Stimulated activated CD4-positive, alpha-beta T cell treated with anti-CD3 and anti-CD28 coated beads, Interleukin-1b, Interleukin-23, amount 100 ng/mL, for 24 hours (primary cell): ENCODE data around the gene ATF7IP.
"Not testable (repeated sequence)": the region's sequence is repeated elsewhere in the genome, so short reads cannot be mapped to it uniquely, and the experiment has no call there.

Experiments used
- DNase-seq, 4 experiments: peaks; one replicate each; pipeline ENCODE4 v3.0.0-alpha.2; 2020; ENCODE audit warnings: low read depth in 4 of 4, low spot score in 1 of 4

ATF7IP gene

DNA sequence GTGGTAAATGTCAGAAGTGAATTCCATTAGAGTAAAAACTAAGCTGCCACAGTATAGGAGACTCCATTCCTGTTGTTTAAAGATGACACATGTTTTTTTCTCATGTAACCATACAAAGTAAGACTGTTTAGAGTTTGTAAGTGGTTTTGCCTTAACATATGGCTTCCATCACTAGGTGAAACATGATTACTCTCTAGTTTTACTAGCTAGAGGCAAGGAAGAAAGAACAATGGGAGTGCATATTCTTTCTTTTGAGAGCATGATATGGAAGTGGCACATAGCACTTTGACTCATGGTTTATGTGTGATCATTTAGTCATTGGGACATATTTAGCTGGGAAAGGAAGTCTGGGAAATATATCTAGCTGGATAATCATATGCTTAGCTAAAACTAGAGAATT lies 7.7 kb downstream of the ATF7IP start:
- DNase-seq: no peak

DNA sequence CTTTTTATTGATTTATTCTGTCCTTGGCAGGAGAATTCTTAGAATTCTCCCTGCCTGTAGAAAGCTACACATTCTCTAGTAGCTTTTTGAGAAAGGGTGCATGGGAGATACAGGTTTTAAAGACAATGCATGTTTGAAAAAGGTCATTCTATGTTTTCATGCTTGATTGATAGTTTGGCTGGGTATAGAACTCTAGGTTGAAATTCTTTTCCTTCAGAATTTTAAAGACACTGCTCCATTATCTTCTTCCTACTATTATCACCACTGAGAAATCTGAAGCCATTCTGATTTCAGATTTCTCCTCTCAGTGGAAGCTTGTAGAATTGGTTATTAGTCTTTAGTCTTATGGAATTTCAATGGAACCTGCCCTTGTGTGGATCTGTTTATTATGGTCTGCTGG lies 14.0 kb downstream of the ATF7IP start:
- DNase-seq: no peak

DNA sequence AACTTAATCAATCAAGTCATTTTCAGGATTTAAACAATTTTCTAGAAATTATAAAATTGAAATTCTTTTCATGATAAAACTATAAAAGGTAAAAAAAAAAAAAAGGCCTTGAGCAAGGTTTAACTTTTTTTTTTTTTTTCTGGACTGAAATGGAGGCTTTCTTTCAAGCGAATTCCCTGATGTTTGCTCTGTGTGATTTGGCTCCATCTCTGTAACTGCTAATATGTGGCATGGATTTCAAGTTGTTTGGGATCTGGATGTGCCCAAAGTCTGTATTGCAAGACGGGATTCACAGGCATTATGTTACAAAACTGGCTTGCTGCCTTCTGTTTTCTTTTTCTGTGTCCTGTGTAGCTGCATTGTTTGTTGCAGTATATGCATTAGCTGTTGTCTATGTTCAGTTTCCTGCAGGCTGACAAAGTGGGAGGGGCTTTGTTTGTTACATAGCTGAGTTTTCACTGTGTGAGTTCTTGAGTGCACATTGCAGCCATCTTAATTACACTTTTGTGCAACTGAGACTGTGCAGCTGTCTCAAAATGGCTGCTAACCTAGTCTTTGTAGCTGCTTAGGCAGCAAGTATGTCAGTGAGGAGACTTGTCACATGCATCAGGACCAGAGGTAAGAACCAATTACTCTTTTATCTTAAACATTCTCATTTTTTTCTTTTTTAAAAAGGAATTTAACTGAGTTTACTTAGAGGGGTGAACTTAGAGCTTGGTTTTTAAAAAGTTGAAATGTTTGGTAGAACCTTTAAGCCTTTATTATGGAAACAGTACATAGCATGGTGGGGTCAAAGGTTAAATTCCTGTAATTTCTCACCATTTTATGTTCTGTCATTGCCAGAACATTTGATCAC lies 19.5 kb downstream of the ATF7IP start:
- peak in 2 of 4 experiments; percentile 15 to 42 for DNase-seq

DNA sequence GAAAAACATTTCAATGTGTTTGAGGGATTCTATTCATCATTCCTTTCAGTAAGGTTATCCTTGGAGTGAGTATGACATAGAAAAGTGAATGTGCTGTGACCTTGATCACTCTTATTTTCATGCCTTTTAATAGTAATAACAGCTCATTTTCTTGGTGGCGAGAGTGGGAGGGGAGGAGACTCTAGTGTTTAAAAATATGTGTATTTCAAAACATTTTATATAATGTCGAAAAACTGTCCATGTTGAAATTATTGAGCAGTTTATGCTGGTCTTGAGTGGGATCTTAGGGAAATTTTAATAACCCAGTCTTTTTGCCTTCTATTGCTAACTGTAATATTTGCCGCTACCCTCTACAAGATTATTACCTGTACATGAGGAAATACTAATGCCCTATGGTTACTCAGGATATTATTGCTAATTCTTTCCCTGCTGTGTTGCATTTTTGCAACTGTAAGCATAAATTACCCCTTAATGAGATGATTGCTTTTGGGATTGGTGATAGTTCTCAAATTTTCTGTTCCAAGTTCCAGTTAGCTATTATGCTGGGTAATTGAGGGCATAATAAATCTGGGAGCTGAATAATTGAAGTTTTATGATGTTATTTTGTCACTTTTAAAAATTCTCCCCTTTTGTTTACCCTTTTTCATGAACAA lies 21.9 kb downstream of the ATF7IP start:
- no peak for DNase-seq

DNA sequence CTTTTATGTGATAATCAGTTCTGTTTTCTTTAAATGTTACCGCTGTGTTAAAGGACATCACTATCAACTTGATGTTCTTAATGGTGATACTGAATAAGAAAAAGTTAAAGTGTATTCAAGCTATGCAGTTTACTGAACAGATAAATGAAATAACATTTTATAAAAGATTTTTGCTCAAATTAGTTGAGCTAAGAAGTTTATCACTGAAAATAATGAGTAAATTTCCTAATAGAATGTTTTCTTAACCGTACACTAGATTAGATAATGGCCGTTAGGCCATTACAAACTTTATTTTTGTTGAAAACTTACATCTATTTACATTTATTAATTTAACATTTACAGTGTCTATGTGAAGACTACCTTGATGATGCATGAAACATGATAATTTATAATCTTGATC lies 25.0 kb downstream of the ATF7IP start:
- DNase-seq: no peak

DNA sequence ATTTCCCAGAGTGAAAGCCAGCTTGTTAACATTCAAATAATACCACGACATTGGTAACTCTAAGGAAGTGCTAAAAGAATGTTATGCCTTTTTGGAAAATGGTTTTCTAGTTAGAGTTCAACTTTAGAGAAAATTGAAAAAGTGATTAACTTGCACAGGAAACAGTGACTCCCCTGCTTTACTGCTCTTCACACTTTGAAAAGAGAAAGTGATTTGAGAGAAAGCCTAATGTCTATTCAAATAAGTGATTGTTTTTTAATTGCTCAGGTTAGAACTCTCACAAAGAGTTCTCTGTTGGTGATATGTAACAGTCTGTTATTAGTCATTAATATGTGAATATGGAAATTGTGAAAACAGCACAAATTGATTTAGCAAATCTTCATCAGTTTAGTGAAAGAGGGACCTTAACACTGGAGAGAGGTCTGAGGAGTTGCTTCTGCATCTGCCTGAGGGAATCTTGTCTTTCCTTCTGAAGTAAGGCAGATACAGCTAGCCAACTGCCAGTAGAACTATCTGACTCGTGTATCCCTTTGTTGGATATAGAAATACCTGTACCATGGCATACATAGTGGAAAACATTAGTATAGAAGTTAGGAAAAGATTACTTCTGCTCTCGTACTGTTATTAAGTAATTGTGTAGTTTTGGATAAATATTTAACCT lies 25.5 kb downstream of the ATF7IP start:
- DNase-seq: no peak

DNA sequence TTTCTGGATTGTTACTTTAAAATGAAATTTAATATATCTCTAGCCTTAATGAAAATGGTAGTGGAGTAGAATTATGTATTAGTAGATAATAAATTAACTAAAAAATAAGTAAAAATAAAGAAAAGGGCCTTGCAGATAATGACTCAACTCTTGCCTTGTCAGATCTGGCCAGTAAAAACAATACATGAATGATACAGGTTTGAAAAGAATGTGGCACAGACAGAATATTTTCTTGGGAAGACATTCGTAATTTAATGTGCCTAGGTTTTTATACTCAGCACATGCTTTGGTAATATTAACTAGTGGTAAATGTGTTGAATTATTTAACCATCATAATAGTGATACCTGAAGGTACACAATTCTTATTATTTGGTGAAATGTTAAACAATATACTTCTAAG lies 28.3 kb downstream of the ATF7IP start:
- DNase-seq: no peak

DNA sequence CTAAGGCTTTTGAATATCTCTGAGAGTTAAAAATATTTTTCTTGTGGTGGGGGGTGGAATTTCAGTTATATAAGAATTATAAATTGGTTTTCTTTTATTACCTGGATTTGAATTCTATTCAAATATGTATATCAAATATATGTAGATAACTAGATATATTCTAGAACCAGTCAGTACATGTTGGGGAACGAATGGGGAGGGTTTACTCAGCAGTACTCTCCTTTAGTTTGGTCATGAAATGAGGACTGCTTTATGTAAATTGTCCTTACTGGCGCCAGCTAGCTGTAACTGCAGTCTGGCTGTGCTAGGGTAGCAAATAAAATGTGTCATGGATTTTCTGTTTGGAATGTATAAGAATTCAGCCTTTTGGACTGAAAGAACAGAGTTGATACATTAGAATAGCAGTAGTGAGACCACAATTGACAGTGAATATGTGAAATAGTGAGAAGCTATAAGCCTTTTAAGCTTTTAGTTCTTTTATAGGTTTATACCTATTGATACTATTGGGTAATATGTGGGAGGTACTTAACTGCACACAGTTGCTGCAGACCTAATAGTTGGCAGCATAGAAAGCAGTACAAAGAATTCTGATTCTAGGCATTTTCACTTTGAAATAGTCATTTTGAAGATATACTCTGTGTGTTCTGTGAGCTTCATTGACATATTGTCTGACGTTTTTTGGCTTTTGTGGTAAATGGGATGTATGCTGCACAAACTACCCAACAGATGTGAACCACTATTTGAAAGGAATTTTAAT lies 29.0 kb downstream of the ATF7IP start:
- peak in 1 of 4 experiments; percentile 11 for DNase-seq

DNA sequence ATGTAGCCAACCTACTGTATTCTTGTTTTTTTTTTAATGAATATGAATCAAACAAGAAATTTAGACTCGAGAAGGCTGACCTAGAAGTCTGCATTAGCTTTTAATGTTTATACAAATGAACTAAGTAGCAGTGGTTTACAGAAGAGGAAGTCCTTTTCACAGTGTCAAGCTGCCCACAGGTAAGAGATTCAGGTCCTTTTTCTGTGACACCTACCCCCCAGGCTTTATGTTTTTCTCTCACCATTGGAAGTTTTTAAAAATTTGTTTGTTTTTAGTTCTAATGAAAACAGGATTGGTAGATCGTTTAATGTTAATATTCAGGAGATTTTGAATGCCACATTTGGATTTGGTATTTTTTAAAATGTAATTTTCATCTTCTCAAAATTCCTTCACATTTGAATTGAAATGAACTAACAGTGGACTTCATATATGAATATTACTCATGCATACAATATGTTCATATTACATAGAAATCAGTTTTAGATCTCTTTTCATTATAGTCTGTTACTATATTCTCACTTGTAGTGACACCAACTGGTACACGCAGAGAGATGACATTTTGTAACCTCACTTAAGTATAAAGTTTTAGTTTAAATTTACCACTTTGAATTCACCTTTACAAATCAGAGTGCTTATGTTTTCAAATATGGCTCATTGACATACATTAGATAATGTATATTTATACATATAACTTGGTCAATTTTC lies 29.7 kb downstream of the ATF7IP start:
- no peak for DNase-seq

DNA sequence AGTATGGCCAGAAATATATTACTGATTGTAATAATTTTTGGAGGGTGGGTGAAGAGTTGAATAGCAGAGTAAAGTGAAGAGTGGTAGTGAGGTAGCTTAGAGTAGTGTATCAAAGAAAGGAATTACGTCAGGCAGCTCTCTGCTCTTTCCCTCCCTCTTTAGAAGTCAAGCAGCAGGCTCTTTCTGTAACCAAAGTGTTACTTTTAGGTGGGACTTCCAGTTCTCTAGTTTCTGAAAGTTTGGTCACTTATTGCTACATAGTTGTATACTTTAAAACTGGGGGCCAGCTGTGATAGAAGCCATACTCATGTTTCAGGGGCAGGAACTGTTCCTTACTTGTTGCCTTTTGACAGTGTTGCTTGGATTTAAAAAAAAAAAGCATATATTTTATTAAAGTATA lies 30.6 kb downstream of the ATF7IP start:
- DNase-seq: no peak

DNA sequence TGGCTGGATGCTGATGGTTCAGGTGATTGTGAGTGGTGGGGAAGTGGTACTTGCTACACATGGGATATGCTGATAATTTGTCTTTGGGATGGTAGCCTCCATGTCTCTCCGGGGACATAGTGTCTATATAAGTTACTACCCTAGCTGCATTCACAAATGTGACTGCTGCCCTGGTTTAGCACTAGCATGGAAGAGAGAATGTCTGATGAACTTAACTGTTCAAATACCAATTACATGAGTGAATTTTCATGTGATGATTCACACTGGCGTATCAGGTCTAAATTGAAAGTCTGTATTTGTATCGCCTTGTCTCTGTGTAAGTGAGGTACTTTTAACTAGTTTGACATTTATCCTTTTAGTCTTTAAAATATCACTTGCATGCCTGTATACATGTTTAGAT lies 34.4 kb downstream of the ATF7IP start:
- DNase-seq: no peak

DNA sequence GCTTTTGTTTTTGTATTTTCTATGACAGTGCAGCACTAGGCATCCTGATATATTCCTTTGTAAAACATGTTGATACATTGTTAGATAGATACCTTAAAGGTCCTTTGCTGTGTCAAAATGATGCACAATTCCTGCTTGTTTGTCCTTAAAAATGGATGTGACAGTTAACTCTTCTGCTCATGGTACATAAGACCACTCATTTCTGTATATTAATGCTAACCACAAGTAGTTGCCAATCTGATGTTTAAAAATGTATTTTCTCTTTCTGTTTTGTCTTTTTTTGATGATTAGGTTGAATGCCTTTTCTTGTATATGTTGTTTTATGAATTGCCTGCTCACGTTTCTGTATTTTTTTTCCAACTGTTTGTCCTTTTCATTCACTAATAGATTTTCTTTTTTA lies 35.1 kb downstream of the ATF7IP start:
- no peak for DNase-seq

DNA sequence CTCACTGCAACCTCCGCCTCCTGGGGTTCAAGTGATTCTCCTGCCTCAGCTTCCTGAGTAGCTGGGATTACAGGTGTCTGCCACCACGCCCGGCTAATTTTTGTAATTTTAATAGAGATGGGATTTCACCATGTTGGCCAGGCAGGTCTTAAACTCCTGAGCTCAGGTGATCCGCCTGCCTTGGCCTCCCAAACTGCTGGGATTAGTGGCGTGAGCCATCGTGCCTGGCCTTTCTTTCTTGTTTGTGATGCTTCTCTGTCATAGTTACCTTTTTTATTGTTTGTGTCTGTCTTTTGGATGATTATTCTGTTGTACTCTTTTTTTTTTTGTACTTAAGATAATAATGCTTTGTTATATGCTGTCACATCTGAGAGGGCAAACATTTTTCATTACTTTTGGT lies 35.8 kb downstream of the ATF7IP start:
- DNase-seq: not testable (repeated sequence)

DNA sequence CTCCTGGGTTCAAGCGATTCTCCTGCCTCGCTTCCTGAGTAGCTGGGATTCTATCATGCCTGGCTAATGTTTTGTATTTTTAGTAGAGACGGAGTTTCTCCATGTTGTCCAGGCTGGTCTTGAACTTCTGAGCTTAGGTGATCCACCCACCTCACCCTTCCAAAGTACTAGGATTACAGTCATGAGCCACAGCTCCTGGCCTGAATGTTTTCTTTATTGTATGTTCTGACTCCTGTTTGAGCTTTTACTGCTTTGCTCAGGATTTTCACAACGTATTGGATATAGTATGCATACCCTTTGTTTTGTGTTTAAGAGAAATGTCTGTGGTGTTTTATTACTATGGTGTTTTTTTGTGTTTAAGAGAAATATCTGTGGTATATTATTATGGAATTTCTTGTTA lies 37.2 kb downstream of the ATF7IP start:
- DNase-seq: no peak

DNA sequence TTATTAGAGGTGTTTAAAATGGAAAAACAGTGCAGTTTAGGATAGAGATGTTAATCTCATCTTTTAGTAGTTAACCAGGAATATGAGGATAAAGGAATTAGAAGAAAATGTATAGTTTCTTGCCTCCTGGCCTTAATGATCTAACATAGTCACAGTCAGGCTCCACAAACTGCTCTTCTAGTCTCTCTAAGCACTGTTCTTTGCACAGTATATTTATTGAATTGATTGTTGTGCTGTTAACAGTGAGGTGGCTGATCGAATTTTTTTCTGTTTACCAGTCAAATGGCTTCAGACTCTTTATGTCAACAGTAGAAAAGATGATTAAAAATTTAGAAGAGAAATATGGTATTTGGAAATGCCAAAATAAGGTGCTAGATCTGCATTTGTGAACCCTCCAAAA lies 37.8 kb downstream of the ATF7IP start:
- no peak for DNase-seq

DNA sequence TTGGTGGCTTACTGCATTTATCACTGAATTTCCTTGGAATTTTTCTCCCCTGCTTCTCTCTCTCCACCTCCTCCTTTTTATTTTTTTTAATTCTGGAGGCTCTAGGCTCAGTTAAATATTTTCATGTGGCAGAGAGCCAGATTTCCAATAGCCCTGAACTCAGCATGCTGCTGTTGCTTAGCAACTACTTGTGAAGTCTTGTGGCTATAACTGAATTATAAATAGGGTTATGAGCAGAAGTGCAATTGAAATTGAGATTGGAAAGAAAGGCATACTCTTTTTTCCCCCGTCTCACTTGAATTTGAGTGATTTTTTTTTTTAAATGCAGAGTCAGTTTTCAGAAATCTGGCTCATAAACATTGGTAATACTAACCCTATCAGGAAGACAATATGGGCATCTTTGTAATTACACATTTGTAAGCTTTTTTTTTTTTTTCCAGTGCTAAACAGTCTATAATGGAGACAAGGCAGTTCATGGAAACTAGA lies 38.3 kb downstream of the ATF7IP start:
- DNase-seq: no peak

DNA sequence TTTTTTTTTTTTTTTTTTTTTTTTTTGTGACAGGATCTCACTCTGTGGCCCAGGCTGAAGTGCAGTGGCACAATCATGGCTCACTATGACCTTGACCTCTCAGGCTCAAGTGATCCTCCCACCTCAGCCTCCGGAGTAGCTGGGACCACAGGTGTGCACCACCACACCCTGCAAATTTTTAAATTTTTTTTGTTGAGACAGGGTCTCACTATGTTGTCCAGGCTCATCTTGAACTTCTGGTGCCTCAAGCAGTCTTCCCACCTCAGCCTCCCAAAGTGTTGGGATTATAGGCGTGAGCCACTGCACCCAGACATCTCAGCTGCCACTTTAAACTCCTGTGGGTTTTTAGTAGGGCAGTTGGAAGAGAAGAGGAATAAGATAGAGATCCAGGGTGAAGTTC lies 39.9 kb downstream of the ATF7IP start:
- not testable (repeated sequence) for DNase-seq

DNA sequence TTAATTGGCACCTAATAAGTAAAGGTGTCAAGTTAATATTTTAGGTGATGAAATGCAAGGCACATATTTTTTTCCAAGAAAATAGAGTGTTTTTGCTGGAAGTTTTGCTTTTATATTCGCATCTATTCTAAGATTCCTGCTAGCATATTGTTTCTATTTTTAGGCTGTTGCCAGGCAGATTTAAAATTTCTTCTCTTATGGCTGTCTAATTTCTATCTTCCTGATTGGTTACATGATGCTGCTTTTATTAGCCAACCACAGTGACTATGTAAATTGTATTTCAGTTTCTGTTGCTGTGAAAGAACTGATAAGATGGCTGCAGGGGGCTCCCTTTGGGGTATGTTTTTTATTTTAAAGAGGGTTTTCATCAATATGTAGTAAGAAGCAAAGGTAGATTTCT lies 42.7 kb downstream of the ATF7IP start:
- no peak for DNase-seq

DNA sequence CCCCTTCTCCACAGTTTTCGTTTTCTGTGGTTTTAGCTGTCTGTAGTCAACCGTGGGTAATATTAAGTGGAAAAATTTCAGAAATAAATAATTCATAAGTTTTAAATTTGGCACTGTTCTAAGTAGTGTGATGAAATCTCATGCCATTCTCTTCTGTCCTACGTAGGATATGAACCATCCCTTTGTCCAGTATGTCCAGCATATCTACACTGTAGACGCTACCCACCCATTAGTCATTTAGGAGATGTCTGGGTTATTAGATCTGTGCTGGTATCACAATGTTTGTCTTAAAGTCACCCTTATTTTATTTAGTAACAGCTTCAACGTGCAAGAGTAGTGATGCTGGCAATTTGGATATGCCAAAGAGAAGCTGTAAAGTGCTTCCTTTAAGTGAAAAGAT lies 44.7 kb downstream of the ATF7IP start:
- no peak for DNase-seq

DNA sequence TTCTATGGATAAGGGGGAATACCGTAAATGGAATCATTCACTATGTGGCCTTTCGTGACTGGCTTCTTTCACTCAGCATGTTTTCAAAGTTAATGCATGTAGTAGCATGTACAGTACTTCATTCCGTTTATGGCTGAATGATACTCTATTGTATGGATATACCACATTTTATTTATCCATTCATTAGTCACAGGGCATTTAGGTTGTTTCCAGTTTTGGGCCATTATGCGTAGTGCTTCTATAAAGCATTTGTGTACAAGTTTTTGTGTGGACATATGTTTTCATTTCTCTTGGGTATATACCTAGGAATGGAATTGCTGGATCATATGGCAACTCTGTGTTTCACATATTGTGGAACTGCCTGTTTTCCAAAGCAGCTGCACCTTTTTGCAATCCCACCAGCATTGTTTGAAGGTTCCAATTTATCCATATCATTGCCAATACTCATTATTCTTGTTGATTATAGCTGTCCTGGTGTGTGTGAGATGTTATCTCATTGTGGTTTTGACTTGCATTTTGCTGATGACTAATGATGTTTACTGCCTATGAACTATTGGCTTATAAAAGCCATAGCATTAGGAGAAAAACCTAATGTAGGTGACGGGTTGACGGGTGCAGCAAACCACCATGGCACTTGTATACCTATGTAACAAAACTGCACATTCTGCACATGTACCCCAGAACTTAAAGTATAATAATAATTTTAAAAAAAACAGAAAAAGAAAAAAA lies 45.5 kb downstream of the ATF7IP start:
- DNase-seq: no peak
